HG02870 (cell line): ENCODE results near the gene DPP3.

ENCODE experiments used
- ATAC-seq: cut with Tn5 transposase; IDR thresholded peaks from one replicate; pipeline ENCODE4 v1.9.1; 2021; ENCODE audit warnings: mild to moderate bottlenecking, moderate library complexity; ENCODE audit not compliant: unreplicated experiment

The DPP3 gene

GRCh38 chr11:66478729-66479393 is 1.4 kb upstream of the DPP3 start:
- no peak for ATAC-seq

GRCh38 chr11:66479394-66480116 is 679 bp upstream of the DPP3 start:
- no peak for ATAC-seq

- ATAC-seq, result no peak
These were observed 4.7 kb downstream of the DPP3 start for GRCh38 chr11:66484806-66485380.

DNA sequence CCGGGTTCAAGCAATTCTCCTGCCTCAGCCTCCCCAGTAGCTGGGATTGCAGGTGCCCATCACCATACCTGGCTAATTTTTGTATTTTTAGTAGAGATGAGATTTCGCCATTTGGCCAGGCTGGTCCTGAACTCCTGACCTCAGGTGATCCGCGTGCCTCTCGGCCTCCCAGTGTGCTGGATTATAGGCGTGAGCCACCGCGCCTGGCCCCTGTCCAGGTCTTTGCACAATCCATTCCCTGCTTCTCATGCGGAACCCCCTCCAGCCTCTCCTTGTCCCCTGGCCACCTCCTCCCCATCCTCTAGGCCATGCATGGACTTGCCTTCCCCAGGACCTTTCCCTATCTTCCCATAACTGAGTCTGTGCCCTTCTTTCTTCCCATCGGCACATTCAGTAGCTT is 8.7 kb downstream of the DPP3 start:
- ATAC-seq, result no peak

- ATAC-seq, result no peak
These were observed 9.4 kb downstream of the DPP3 start for GRCh38 chr11:66489636-66490035.

DNA sequence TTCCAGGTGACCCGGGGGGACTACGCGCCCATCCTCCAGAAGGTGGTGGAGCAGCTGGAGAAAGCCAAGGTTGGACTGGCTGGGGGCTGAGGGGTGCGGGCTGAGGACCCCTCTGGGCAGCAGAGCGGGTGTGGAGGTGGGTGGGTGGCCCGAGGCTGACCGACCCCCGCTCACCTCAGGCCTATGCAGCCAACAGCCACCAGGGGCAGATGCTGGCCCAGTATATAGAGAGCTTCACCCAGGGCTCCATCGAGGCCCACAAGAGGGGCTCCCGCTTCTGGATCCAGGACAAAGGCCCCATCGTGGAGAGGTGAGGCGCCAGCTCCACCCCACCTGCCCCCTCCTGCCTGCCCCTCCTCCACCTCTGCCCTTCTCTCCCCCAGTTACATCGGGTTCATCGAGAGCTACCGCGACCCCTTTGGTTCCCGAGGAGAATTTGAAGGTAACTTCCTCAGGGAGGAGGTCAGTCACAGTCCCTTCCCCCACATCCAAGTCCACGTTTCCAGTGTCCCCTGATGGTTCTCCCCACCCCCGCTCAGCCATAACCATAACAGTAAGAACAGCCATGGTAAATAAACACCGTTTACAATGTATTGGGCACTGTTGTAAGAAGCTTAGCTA is 11.2 kb downstream of the DPP3 start:
- no peak for ATAC-seq

GRCh38 chr11:66492161-66492865 is 12.1 kb downstream of the DPP3 start:
- ATAC-seq, result no peak

- ATAC-seq, result no peak
These were observed 12.9 kb downstream of the DPP3 start for GRCh38 chr11:66493130-66493529.

GRCh38 chr11:66494458-66494857 is 14.2 kb downstream of the DPP3 start:
- ATAC-seq, result no peak

DNA sequence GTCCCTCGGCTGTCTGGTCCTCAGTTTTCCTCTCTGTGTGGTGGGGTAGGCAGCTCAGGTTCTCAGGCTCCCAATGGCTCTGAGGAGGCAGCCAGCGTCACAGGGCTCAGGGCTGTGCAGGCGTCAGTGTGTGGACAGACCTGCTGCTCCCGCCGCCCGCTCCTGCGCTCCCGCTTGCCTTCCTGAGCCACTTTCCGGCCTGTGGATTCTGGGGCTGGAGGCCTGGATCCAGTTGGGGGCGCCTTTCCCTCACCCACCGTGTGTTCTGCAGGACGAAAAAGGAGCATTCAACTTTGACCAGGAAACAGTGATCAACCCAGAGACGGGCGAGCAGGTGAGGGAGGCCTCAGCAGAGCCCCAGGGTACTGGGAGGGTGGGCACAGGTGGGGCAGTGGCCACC is 14.7 kb downstream of the DPP3 start:
- no peak for ATAC-seq

DNA sequence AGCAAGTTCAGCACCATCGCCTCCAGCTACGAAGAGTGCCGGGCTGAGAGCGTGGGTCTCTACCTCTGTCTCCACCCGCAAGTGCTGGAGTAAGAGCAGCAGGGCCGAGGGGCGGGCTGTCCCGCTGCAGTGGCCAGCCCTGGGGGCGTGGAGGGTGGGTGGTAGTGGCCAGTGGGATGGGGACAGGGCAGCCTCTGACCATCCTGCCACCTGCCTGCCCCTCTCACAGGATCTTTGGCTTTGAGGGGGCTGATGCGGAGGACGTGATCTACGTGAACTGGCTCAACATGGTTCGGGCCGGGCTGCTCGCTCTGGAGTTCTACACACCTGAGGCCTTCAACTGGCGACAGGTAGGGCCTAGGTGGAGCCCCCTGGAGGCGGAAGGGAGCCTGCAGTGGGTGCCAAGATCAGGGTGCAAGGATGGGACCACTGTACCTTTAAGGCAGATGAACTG is 15.2 kb downstream of the DPP3 start:
- ATAC-seq, result no peak

- ATAC-seq, result no peak
These were observed 17.0 kb downstream of the DPP3 start for GRCh38 chr11:66497206-66497605.

GRCh38 chr11:66498506-66498905 is 18.3 kb downstream of the DPP3 start:
- no peak for ATAC-seq

GRCh38 chr11:66505276-66505816 is 25.1 kb downstream of the DPP3 start:
- ATAC-seq, result no peak

DNA sequence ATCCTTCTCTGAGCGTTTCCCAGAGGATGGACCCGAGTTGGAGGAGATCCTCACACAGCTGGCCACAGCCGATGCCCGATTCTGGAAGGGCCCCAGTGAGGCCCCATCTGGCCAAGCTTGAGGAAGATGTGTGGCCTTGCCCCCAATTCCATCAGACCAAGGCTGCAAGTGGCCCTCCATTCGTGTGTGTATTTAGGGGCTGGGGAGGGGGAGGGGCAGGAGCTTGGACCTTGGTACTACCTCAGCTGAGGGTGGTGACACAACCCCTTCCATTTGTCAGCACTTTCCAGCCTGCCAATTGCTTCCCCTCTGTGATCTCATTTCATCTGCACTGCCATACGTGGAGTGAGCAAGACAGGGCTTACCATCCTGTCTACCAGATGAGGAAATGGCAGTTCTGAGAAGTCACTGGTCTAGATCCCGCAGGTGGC is 28.9 kb downstream of the DPP3 start:
- ATAC-seq, result no peak

DNA sequence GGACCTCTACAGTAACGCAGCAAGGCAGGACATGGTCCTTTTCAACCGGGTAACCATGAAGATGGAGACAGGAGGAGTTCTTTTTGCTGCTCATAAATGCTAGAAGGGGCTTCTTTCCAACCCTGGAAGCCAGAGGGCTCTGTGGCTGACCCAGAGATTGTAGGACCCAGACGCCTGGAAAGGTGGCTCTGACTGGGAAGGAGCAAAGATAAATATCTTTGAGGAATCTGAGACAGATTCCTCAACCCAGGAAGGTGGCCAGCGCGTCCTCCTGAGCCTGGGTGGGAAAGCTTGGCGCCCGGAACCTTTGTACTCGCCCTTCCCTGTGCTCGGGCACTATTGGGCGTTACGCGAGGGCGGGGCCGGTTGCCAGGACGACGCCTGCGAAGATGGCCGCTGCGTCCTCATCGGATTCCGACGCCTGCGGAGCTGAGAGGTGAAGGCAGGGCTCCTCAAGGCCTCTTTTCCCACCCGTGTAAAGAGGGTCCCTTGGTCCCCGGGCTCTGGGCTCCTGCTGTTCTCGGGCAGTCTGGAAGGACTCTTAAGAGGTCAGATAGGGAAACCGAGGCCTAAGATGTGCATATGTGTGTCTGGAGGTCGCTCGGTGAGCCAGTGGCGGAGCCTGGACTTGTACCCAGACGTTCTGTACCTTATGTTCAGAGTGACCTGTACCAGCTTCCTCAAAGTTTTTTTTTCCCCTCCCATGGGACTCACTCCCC is 30.2 kb downstream of the DPP3 start, which contains the start of gene BBS1:
TSS of gene BBS1 (plus strand) at position 365 of the 719 bp plus-strand sequence. CDS start at position 390, 25 bp downstream.
- ATAC-seq, result peak; percentile 72

DNA sequence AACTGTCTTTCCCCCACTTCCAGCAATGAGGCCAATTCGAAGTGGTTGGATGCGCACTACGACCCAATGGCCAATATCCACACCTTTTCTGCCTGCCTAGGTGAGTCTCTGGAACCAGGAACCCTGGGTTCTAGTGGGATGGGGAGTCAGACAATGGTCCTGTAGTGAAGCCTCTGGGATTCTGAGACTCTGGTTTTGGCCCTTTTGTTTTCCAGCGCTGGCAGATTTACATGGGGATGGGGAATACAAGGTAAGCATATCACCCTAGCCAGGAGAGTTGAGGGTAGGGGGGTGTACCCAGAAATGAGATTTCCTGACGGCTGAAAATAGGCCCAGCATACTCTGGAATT is 30.7 kb downstream of the DPP3 start:
- no peak for ATAC-seq

- no peak for ATAC-seq
These were observed 43.4 kb downstream of the DPP3 start for GRCh38 chr11:66523611-66524010.

- ATAC-seq, result no peak
These were observed 44.2 kb downstream of the DPP3 start for GRCh38 chr11:66524304-66525040.
